H1 (cell line): ENCODE measurements around the gene SLC15A3. TPM values are rescaled to one million over a fixed set of nuclear protein-coding genes. Genes with fewer than 3 reads are reported as not detected.

ENCODE experiments used
- CHD7 ChIP-seq: fragments of 300-600 bp; sonication (generic); IDR thresholded peaks from 2 replicates; pipeline ENCODE4 v1.7.1; 2012; ENCODE audit warnings: low read length, moderate library complexity, mild to moderate bottlenecking, inconsistent platforms; ENCODE audit not compliant: insufficient replicate concordance
- GABPA ChIP-seq: IDR thresholded peaks from 2 replicates; pipeline ENCODE4 v1.6.1; 2011; ENCODE audit warnings: mild to moderate bottlenecking, low read length, moderate library complexity, borderline replicate concordance; ENCODE audit not compliant: insufficient read depth
- PHF8 ChIP-seq: fragments of 200-600 bp; sonication (generic); conservative IDR thresholded peaks from 2 replicates; pipeline ENCODE4 v1.7.1; 2012; ENCODE audit warnings: low read depth, mild to moderate bottlenecking, inconsistent platforms, low read length, moderate library complexity
- polyA plus RNA-seq, 7 experiments: library from polyadenylated mRNA; depleted of rRNA in 3 of 7; stranded (reverse) in 5 of 7; unstranded in 2 of 7; fragments of >200 nt in 5 of 7; fragments of 200-250 nt in 2 of 7; gene quantifications; 1 replicate in 5 of 7; 2 replicates in 1 of 7; 4 replicates in 1 of 7; pipeline versions ENCODE4 v1.2.1 to v1.2.3, GENCODE V29; 2011 to 2013; ENCODE audit warnings: missing spikeins in 2 of 7, mixed read lengths in 2 of 7
- total RNA-seq: library from RNA; stranded (reverse); fragmentation: NEBNext Ultra II Directional; extraction: Animal tissue kit (Norgen Biotek cat#: 25700); gene quantifications from 2 replicates; pipeline ENCODE4 v1.2.1, GENCODE V29; 2021
- TF ChIP-seq, protein P1 (sequence below): IDR thresholded peaks from 2 replicates; pipeline ENCODE4 v1.6.1; 2011; ENCODE audit warnings: low read length, improper control_type of control experiment

SLC15A3 gene
- total and polyA plus RNA-seq, 2 of the 8 experiments (the other 6 are each of a cell fraction or from before 2014, with no cell fraction given): 25.8 to 31.0 TPM

GRCh38 chr11:60996381-60997138 is 44.6 kb upstream of the SLC15A3 start (continued):
- no peak for TF ChIP-seq GABPA
- no peak for TF ChIP-seq PHF8
- no peak for TF ChIP-seq CHD7
- TF ChIP-seq, protein P1, sequence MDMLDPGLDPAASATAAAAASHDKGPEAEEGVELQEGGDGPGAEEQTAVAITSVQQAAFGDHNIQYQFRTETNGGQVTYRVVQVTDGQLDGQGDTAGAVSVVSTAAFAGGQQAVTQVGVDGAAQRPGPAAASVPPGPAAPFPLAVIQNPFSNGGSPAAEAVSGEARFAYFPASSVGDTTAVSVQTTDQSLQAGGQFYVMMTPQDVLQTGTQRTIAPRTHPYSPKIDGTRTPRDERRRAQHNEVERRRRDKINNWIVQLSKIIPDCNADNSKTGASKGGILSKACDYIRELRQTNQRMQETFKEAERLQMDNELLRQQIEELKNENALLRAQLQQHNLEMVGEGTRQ: no peak
